K562 (cell line): Measurements from ENCODE around the gene MYCBP2. TPM values are rescaled to one million over a fixed set of nuclear protein-coding genes. Genes with fewer than 3 reads are reported as not detected.

Experiments used
- ATAC-seq: fragments of 200-7000 bp; cut with Tn5 transposase; 3 replicates; pipeline ENCODE4 v1.9.1; 2020; ENCODE audit warnings: moderate library complexity
- BruUV-seq: library from RNA; stranded (reverse); fragments of 400-500 nt; replicated peaks from 2 replicates; lab custom pipeline; 2021; lab: Mats Ljungman, UMichigan
- CTCF ChIA-PET: fragments of 300-600 bp; formaldehyde crosslinking; extraction: SDS; loops from one replicate; lab custom pipeline; 2021; ENCODE audit warnings: low intra/inter-chr PET ratio; lab: Yijun Ruan, JAX
- POLR2A ChIA-PET: fragments of 300-600, 350-650 bp; sonication (Branson Sonifier 250); formaldehyde crosslinking; extraction: SDS; loops from one replicate; lab custom pipeline; 2021; ENCODE audit warnings: antibody characterized with exemption, inconsistent platforms; lab: Yijun Ruan, JAX
- DNase-seq, 4 experiments: peaks; one replicate each; pipeline versions ENCODE4 v3.0.0 to v3.0.0-alpha.2; 2011 to 2018; ENCODE audit warnings: low spot score in 3 of 4, mixed read lengths in 3 of 4; ENCODE audit errors: extremely low read depth in 1 of 4
- FAIRE-seq: peaks from 2 replicates; lab custom pipeline; 2011; peaks lifted over from hg19 to GRCh38; lab: Jason Lieb, UNC
- H2AFZ ChIP-seq: 2 replicates; pipeline ENCODE4 v1.6.0; 2011; ENCODE audit warnings: low read depth, low read length, control low read depth, inconsistent platforms
- H3K27ac ChIP-seq: fragments of 200-600 bp; 3 replicates; pipeline ENCODE4 v1.8.0; 2011; ENCODE audit warnings: low read depth, mild to moderate bottlenecking, control low read depth, inconsistent platforms, low read length, moderate library complexity, mixed read lengths; ENCODE audit errors: extremely low read depth
- H3K27me3 ChIP-seq, 2 experiments: fragments of 300-600 bp in 1 of 2; 2 replicates in 1 of 2; 3 replicates in 1 of 2; pipeline versions ENCODE4 v1.6.0 to v1.8.0; 2011; ENCODE audit warnings: inconsistent platforms in 2 of 2, low read length in 2 of 2, mild to moderate bottlenecking in 1 of 2, mixed read lengths in 1 of 2, moderate library complexity in 1 of 2; ENCODE audit not compliant: control insufficient read depth in 2 of 2, insufficient read depth in 2 of 2
- H3K36me3 ChIP-seq: fragments of 300-600 bp; 3 replicates; pipeline ENCODE4 v1.8.0; 2011; ENCODE audit warnings: mild to moderate bottlenecking, low read length, inconsistent platforms; ENCODE audit not compliant: control insufficient read depth, insufficient read depth
- H3K4me1 ChIP-seq, 2 experiments: fragments of 200-600 bp in 1 of 2; replicated peaks in 1 of 2; 2 replicates in 1 of 2; 3 replicates in 1 of 2; pipeline versions ENCODE4 v1.5.1 to v1.8.0; 2011; ENCODE audit warnings: inconsistent platforms in 2 of 2, low read length in 2 of 2, mild to moderate bottlenecking in 1 of 2, mixed read lengths in 1 of 2, moderate library complexity in 1 of 2; ENCODE audit not compliant: control insufficient read depth in 2 of 2, insufficient read depth in 2 of 2
- H3K4me2 ChIP-seq: 2 replicates; pipeline ENCODE4 v1.6.1; 2011; ENCODE audit warnings: low read length, control low read depth, inconsistent platforms, mixed read lengths; ENCODE audit not compliant: insufficient read depth
- H3K4me3 ChIP-seq: fragments of 200-600 bp; sonication (generic), shearing (Covaris generic); 2 replicates; pipeline ENCODE4 v1.5.1; 2016; ENCODE audit warnings: control low read depth, inconsistent platforms
- H3K79me2 ChIP-seq: fragments of 200-600 bp; 3 replicates; pipeline ENCODE4 v1.8.0; 2011; ENCODE audit warnings: low read length, inconsistent platforms; ENCODE audit not compliant: control insufficient read depth, insufficient read depth
- H3K9ac ChIP-seq, 2 experiments: 2 replicates each; pipeline versions ENCODE4 v1.6.0 to v1.6.1; 2011; ENCODE audit warnings: low read depth in 2 of 2, low read length in 2 of 2, control low read depth in 1 of 2, inconsistent platforms in 1 of 2, mild to moderate bottlenecking in 1 of 2, mixed read lengths in 1 of 2; ENCODE audit not compliant: insufficient read depth in 1 of 2
- H3K9me1 ChIP-seq: one replicate; pipeline ENCODE4 v1.6.0; 2011; ENCODE audit warnings: inconsistent platforms, mild to moderate bottlenecking, low read length, moderate library complexity; ENCODE audit not compliant: control insufficient read depth, insufficient read depth
- H3K9me3 ChIP-seq: replicated peaks from 2 replicates; pipeline ENCODE4 v1.5.1; 2011; ENCODE audit warnings: low read depth, low read length, inconsistent platforms; ENCODE audit not compliant: control insufficient read depth, insufficient read depth
- H4K20me1 ChIP-seq: replicated peaks from 2 replicates; pipeline ENCODE4 v1.6.1; 2011; ENCODE audit warnings: low read length, inconsistent platforms, mixed read lengths; ENCODE audit not compliant: control insufficient read depth, insufficient read depth
- CREM ChIP-seq: IDR thresholded peaks from 2 replicates; pipeline ENCODE4 v1.6.1; 2014; ENCODE audit warnings: antibody characterized with exemption, low read depth
- CXXC5 ChIP-seq: fragments of 250-450 bp; sonication (Bioruptor Pico); IDR thresholded peaks from 2 replicates; pipeline ENCODE4 v1.8.0; 2022; ENCODE audit warnings: inconsistent platforms, mild to moderate bottlenecking, moderate library complexity
- HDAC1 ChIP-seq, 2 experiments: fragments of 450-650 bp; IDR thresholded peaks; 2 replicates each; pipeline ENCODE4 v1.6.1; 2016 to 2017; ENCODE audit warnings: inconsistent platforms in 1 of 2, mild to moderate bottlenecking in 1 of 2, moderate library complexity in 1 of 2
- HES1 ChIP-seq: fragments of 450-650 bp; IDR thresholded peaks from 2 replicates; pipeline ENCODE4 v1.6.1; 2016; ENCODE audit warnings: low read depth, mild to moderate bottlenecking, moderate library complexity
- HMGXB4 ChIP-seq: sonication (generic); formaldehyde crosslinking; IDR thresholded peaks from 2 replicates; pipeline ENCODE4 v1.8.1; 2023; ENCODE audit warnings: mild to moderate bottlenecking, missing genetic modification reagents
- KLF13 ChIP-seq: fragments of 450-650 bp; IDR thresholded peaks from 2 replicates; pipeline ENCODE4 v1.6.1; 2016; ENCODE audit warnings: missing genetic modification characterization, low read depth, mild to moderate bottlenecking, missing compliant biosample characterization, moderate library complexity, borderline replicate concordance
- MAX ChIP-seq: sonication (generic); formaldehyde crosslinking; IDR thresholded peaks from 2 replicates; pipeline ENCODE4 v1.9.0; 2022; ENCODE audit warnings: mild to moderate bottlenecking, missing genetic modification reagents
- PTRF ChIP-seq: fragments of 450-650 bp; IDR thresholded peaks from 2 replicates; pipeline ENCODE4 v1.6.1; 2016; ENCODE audit warnings: mild to moderate bottlenecking, missing genetic modification characterization, missing compliant biosample characterization
- ZBTB2 ChIP-seq: fragments of 450-650 bp; IDR thresholded peaks from 2 replicates; pipeline ENCODE4 v1.6.1; 2016; ENCODE audit warnings: antibody characterized with exemption
- ZBTB26 ChIP-seq: fragments of 450-650 bp; formaldehyde crosslinking; IDR thresholded peaks from 2 replicates; pipeline ENCODE4 v1.4.0; 2022; ENCODE audit warnings: missing genetic modification characterization
- ZNF133 ChIP-seq: fragments of 250-450 bp; sonication (Bioruptor Pico); IDR thresholded peaks from 2 replicates; pipeline ENCODE4 v1.4.0; 2020; ENCODE audit warnings: mild to moderate bottlenecking
- ZNF830 ChIP-seq: fragments of 250-450 bp; sonication (Bioruptor Pico); IDR thresholded peaks from 2 replicates; pipeline ENCODE4 v1.5.0; 2021; ENCODE audit warnings: mild to moderate bottlenecking
- ZSCAN29 ChIP-seq: fragments of 450-650 bp; IDR thresholded peaks from 2 replicates; pipeline ENCODE4 v1.6.1; 2017
- WGBS: fragments of 100-300 bp; shearing (Covaris generic); methylation state at CpG from one replicate; pipeline ENCODE4 v1.1.6; 2016; ENCODE audit warnings: low coverage, mixed read lengths; ENCODE audit not compliant: insufficient coverage; ENCODE audit errors: missing lambda C conversion rate; 5-methylcytosine and 5-hydroxymethylcytosine counted together
- in situ Hi-C: fragments of 300-500 bp; cut with MboI; formaldehyde crosslinking; loops from 4 replicates; pipeline ENCODE4 v1.15.0; 2018; ENCODE audit warnings: inconsistent platforms, mixed read lengths
- intact Hi-C: fragments of 100-400 bp; cut with micrococcal nuclease; formaldehyde crosslinking; loops from 2 replicates; pipeline ENCODE4 v1.14.2; 2022
- polyA plus RNA-seq, 8 experiments: library from polyadenylated mRNA; depleted of rRNA in 4 of 8; stranded (reverse) in 5 of 8; unstranded in 3 of 8; fragments of >200 nt; fragmentation: Nextera tagmentation in 2 of 8; fragmentation: Illumina TruSeq in 1 of 8; extraction: Ambion mirVana in 2 of 8; extraction: Trizol in 1 of 8; gene quantifications; 2 replicates each; pipeline versions ENCODE4 v1.2.1 to v1.2.3, GENCODE V29; 2011 to 2014; ENCODE audit warnings: inconsistent platforms in 1 of 8, missing spikeins in 1 of 8
- total RNA-seq, 7 experiments: library from RNA; depleted of rRNA in 6 of 7; stranded (reverse); fragments of >200 nt in 6 of 7; fragmentation: Illumina TruSeq in 2 of 7; extraction: Trizol in 2 of 7; gene quantifications; 2 replicates each; pipeline versions ENCODE4 v1.2.1 to v1.2.3, GENCODE V29; 2011 to 2021; ENCODE audit warnings: low replicate concordance in 1 of 7
- TF ChIP-seq, protein P1 (sequence below): sonication (generic); formaldehyde crosslinking; IDR thresholded peaks from 2 replicates; pipeline ENCODE4 v1.8.0; 2022; ENCODE audit warnings: mild to moderate bottlenecking, missing genetic modification reagents

Gene MYCBP2
- total and polyA plus RNA-seq, 9 of the 15 experiments (the other 6 are each of a cell fraction or from before 2014, with no cell fraction given): 13.2 to 47.2 (median 28.9) TPM

GRCh38 chr13:77026255-77026860 lies 300.5 kb downstream of the MYCBP2 start:
- ATAC-seq: peak; percentile 86
- Histone ChIP-seq H3K9me3 (no peaks in the 10 kb centered on the region), H3K4me3 (peak overlapping the region; percentile 93), H3K27me3 (no peaks in the 10 kb centered on the region), H2AFZ (peak overlapping the region; percentile 89), H3K4me1 (peaks cover 6 to 8% of the 10 kb centered on the region in 2 experiments; a peak in 4 of 5 replicates), H3K27ac (peak overlapping the region; percentile 96), H3K9me1 (peaks cover 5% of the 10 kb centered on the region), H3K9ac (peak overlapping the region; percentile 87 to 96), H3K79me2 (peaks cover 51% of the 10 kb centered on the region), H3K4me2 (peak overlapping the region; percentile 78), H4K20me1 (peaks cover 16% of the 10 kb centered on the region), H3K36me3 (peaks cover 22% of the 10 kb centered on the region; the same call in 2 of the 3 replicates)
- no peak for FAIRE-seq
- intact Hi-C loops (loop anchor here (5.0 kb wide), 1 partner anchor 301 kb away; the partner anchor contains the start of gene MYCBP2), in situ Hi-C loops (loop anchor here (10.0 kb wide), 1 partner anchor 288 kb away; no protein-coding TSS in a partner anchor)
- POLR2A ChIA-PET: interaction anchor here (1.0 to 3.0 kb wide), 8 partner anchors 8 to 191 kb away, joined by 3 to 13 read pairs (median 4); no protein-coding TSS in a partner anchor
- CTCF ChIA-PET: no interaction called here
- DNase-seq: peak; percentile 76 to 85 (median 80)
- 2% methylated on average over 9 of the region's 62 CpGs for WGBS
- no TSS peak for BruUV-seq
- peak; percentile 55 for TF ChIP-seq MAX
- no peak for TF ChIP-seq ZBTB26 (CRISPR knock-in tag)
- TF ChIP-seq ZNF830: no peak
- no peak for TF ChIP-seq HES1
- peak in 1 of 2 experiments; percentile 89; a peak in 2 of 4 replicates for TF ChIP-seq HDAC1 (IDR thresholded peaks at IDR 0.05)
- peak; percentile 57; the same call in 1 of the 2 replicates for TF ChIP-seq CXXC5 (CRISPR knock-in tag)
- no peak for TF ChIP-seq ZBTB2
- TF ChIP-seq KLF13 (tag): peak; percentile 81; the same call in 1 of the 2 replicates
- no peak for TF ChIP-seq ZSCAN29
- TF ChIP-seq ZNF133 (CRISPR knock-in tag): no peak
- no peak for TF ChIP-seq HMGXB4 (CRISPR knock-in tag)
- 0 out of 2 replicates have a peak, but pooled peaks have one; percentile 8 for TF ChIP-seq CREM
- TF ChIP-seq, protein P1, sequence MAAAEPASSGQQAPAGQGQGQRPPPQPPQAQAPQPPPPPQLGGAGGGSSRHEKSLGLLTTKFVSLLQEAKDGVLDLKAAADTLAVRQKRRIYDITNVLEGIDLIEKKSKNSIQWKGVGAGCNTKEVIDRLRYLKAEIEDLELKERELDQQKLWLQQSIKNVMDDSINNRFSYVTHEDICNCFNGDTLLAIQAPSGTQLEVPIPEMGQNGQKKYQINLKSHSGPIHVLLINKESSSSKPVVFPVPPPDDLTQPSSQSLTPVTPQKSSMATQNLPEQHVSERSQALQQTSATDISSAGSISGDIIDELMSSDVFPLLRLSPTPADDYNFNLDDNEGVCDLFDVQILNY (CRISPR knock-in tag): no peak
- TF ChIP-seq PTRF (tag): no peak
